NB4 (cell line): Measurements from ENCODE around the gene CDK4.

ENCODE experiments used
- CTCF ChIP-seq: IDR thresholded peaks from one replicate; pipeline ENCODE4 v1.5.1; 2012; ENCODE audit warnings: low read depth, low read length
- MAX ChIP-seq: IDR thresholded peaks from 2 replicates; pipeline ENCODE4 v1.6.1; 2011; ENCODE audit warnings: low read depth, low read length
- MYC ChIP-seq: IDR thresholded peaks from 2 replicates; pipeline ENCODE4 v1.6.1; 2011; ENCODE audit warnings: low read depth, low read length
- POLR2A ChIP-seq: IDR thresholded peaks from 2 replicates; pipeline ENCODE4 v1.6.1; 2011; ENCODE audit warnings: mild to moderate bottlenecking; ENCODE audit not compliant: insufficient read length; ENCODE audit errors: extremely low read depth

- TF ChIP-seq CTCF (no peak), POLR2A (peak; percentile 46), MYC (no peak), MAX (peak; percentile 39; the same call in 1 of the 2 replicates)
These were observed 7.2 kb downstream of the CDK4 start, which contains the start of gene TSPAN31 for GRCh38 chr12:57744777-57745484.
